Naive thymus-derived CD4-positive, alpha-beta T cell (primary cell): Measurements from ENCODE around the gene LSM6. TPM values are rescaled to one million over a fixed set of nuclear protein-coding genes. Genes with fewer than 3 reads are reported as not detected.

Experiments used
- ATAC-seq: fragments of 150-1000 bp; cut with Tn5 transposase; 2 replicates; pipeline ENCODE4 v1.10.0; 2021; ENCODE audit warnings: mild to moderate bottlenecking, moderate library complexity
- CTCF ChIA-PET: fragments of 350-600 bp; sonication (Branson Sonifier 250); formaldehyde crosslinking; loops from one replicate; lab custom pipeline; 2021; ENCODE audit warnings: antibody characterized with exemption; lab: Charles Lee
- POLR2A ChIA-PET: fragments of 350-600 bp; sonication (Branson Sonifier 250); formaldehyde crosslinking; loops from one replicate; lab custom pipeline; 2021; ENCODE audit warnings: antibody characterized with exemption, inconsistent platforms; lab: Charles Lee
- DNase-seq, 9 donors: peaks; one replicate each; pipeline versions ENCODE4 v3.0.0 to v3.0.0-alpha.2; 2020 to 2022; ENCODE audit warnings: mixed read lengths in 1 of 9
- H3K27ac ChIP-seq: one replicate; pipeline ENCODE4 v1.7.0; 2013; ENCODE audit warnings: mild to moderate bottlenecking, low read depth, low read length, moderate library complexity
- H3K27me3 ChIP-seq, 2 donors: one replicate each; pipeline ENCODE4 v1.7.0; 2013; ENCODE audit warnings: low read length in 2 of 2, mild to moderate bottlenecking in 2 of 2, moderate library complexity in 2 of 2; ENCODE audit not compliant: control insufficient read depth in 2 of 2, insufficient read depth in 2 of 2
- H3K36me3 ChIP-seq, 3 experiments: 1 replicate in 2 of 3; 2 replicates in 1 of 3; pipeline ENCODE4 v1.7.0; 2013; ENCODE audit warnings: low read length in 3 of 3, mild to moderate bottlenecking in 3 of 3, moderate library complexity in 1 of 3; ENCODE audit not compliant: insufficient read depth in 3 of 3, control insufficient read depth in 2 of 3
- H3K4me1 ChIP-seq, 2 donors: one replicate each; pipeline ENCODE4 v1.7.0; 2013; ENCODE audit warnings: low read length in 2 of 2, mild to moderate bottlenecking in 2 of 2, moderate library complexity in 1 of 2; ENCODE audit not compliant: control insufficient read depth in 2 of 2, insufficient read depth in 2 of 2
- H3K4me3 ChIP-seq: 2 replicates; pipeline ENCODE4 v1.7.0; 2013; ENCODE audit warnings: mild to moderate bottlenecking, low read length
- H3K9me3 ChIP-seq, 3 experiments: 1 replicate in 2 of 3; 2 replicates in 1 of 3; pipeline ENCODE4 v1.7.0; 2013; ENCODE audit warnings: low read length in 3 of 3; ENCODE audit not compliant: control insufficient read depth in 2 of 3
- H3K27ac Mint-ChIP-seq, 9 donors: one replicate each; pipeline ENCODE4 v1.8.0; 2020 to 2022; ENCODE audit warnings: mixed read lengths in 9 of 9, mild to moderate bottlenecking in 8 of 9, moderate library complexity in 5 of 9, inconsistent platforms in 2 of 9
- H3K27me3 Mint-ChIP-seq, 5 donors: one replicate each; pipeline ENCODE4 v1.8.0; 2021 to 2022; ENCODE audit warnings: mixed read lengths in 5 of 5, mild to moderate bottlenecking in 1 of 5
- H3K36me3 Mint-ChIP-seq, 5 donors: one replicate each; pipeline ENCODE4 v1.8.0; 2020 to 2022; ENCODE audit warnings: mixed read lengths in 5 of 5, mild to moderate bottlenecking in 3 of 5, inconsistent platforms in 1 of 5
- H3K4me1 Mint-ChIP-seq, 7 donors: one replicate each; pipeline ENCODE4 v1.8.0; 2020 to 2022; ENCODE audit warnings: mixed read lengths in 7 of 7, mild to moderate bottlenecking in 3 of 7, inconsistent platforms in 1 of 7
- H3K4me3 Mint-ChIP-seq, 10 donors: one replicate each; pipeline ENCODE4 v1.8.0; 2020 to 2022; ENCODE audit warnings: mild to moderate bottlenecking in 10 of 10, mixed read lengths in 10 of 10, moderate library complexity in 6 of 10, inconsistent platforms in 2 of 10
- H3K9me3 Mint-ChIP-seq, 11 donors: one replicate each; pipeline ENCODE4 v1.8.0; 2020 to 2022; ENCODE audit warnings: mixed read lengths in 11 of 11, mild to moderate bottlenecking in 4 of 11, inconsistent platforms in 1 of 11, moderate library complexity in 1 of 11
- intact Hi-C, 2 donors: fragments of 100-400 bp; cut with micrococcal nuclease; formaldehyde crosslinking; loops; one replicate each; pipeline ENCODE4 v1.15.1; 2023
- polyA plus RNA-seq, 2 donors: library from polyadenylated mRNA; unstranded; fragments of 300-500 nt; fragmentation: Illumina TruSeq; gene quantifications; one replicate each; pipeline ENCODE4 v1.2.3, GENCODE V29; 2021
- total RNA-seq, 6 experiments: library from RNA in 5 of 6; stranded (reverse) in 5 of 6; gene quantifications; 1 replicate in 5 of 6; 2 replicates in 1 of 6; pipeline ENCODE4 v1.2.3 and lab custom pipeline; 2021 to 2026

Gene LSM6
- total and polyA plus RNA-seq, 7 experiments from 2014 or later = 24.7 to 73.6 (median 48.3) TPM

GRCh38 chr4:146146918-146147317 is 28.6 kb upstream of the LSM6 start:
- Mint-ChIP-seq H3K36me3 (no peaks in the 10 kb centered on the region), H3K27me3 (peaks cover 0 to 15% (median 2%) of the 10 kb centered on the region in 5 donors), H3K4me1 (no peaks in the 10 kb centered on the region), H3K27ac (no peak overlapping the region), H3K9me3 (no peaks in the 10 kb centered on the region), H3K4me3 (no peak overlapping the region)
- ChIA-PET POLR2A (no interaction called here), CTCF (no interaction called here)
- no peaks in the 10 kb centered on the region for H3K4me1 ChIP-seq
- DNase-seq = no peak
- no peak overlapping the region for H3K4me3 ChIP-seq
- no peaks in the 10 kb centered on the region for H3K27me3 ChIP-seq
- H3K27ac ChIP-seq = no peak overlapping the region
- ATAC-seq = no peak
- intact Hi-C loops = no loop called here
- H3K9me3 ChIP-seq = no peaks in the 10 kb centered on the region
- no peaks in the 10 kb centered on the region for H3K36me3 ChIP-seq

DNA sequence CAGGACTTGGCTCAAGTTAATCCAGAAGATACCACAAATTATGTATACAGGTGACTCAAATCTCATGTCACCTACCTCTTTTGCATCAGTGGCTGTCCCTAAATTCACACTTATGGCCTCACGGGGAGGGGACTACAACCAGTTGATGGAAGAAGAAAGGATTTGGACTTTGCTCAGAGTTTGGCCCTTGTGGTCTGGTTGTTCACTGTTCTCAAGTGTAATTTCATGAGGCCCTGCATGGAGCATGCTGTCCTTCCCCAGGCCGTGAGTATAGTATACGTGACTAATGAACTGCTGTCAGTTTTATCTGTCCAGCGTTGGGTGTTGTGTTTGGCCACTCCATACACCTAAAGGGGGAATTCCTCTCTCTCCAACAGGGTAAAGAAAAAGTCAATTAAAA is 27.5 kb upstream of the LSM6 start:
- H3K4me3 Mint-ChIP-seq = no peak overlapping the region
- ATAC-seq = no peak
- POLR2A ChIA-PET = no interaction called here

GRCh38 chr4:146154057-146154456 is 21.5 kb upstream of the LSM6 start:
- peaks cover 0 to 1% (median 0%) of the 10 kb centered on the region in 5 donors for H3K36me3 Mint-ChIP-seq
- POLR2A ChIA-PET = no interaction called here
- Histone ChIP-seq H3K27me3 (no peaks in the 10 kb centered on the region), H3K27ac (no peak overlapping the region), H3K4me1 (no peaks in the 10 kb centered on the region), H3K9me3 (no peaks in the 10 kb centered on the region), H3K36me3 (no peaks in the 10 kb centered on the region), H3K4me3 (no peak overlapping the region)
- H3K9me3 Mint-ChIP-seq = peaks cover 0 to 11% (median 0%) of the 10 kb centered on the region in 11 donors
- CTCF ChIA-PET = interaction anchor here (0.6 kb wide), 1 partner anchor 45 kb away, joined by 3 read pairs; no protein-coding TSS in a partner anchor
- DNase-seq (no peak), ATAC-seq (no peak)
- intact Hi-C loops = no loop called here
- H3K27me3 Mint-ChIP-seq = peaks cover 8 to 32% (median 15%) of the 10 kb centered on the region in 5 donors
- H3K27ac Mint-ChIP-seq = no peak overlapping the region
- no peak overlapping the region for H3K4me3 Mint-ChIP-seq
- H3K4me1 Mint-ChIP-seq = no peaks in the 10 kb centered on the region

More for the DNA sequence above, 27.5 kb upstream of the LSM6 start:
- Mint-ChIP-seq H3K27me3 (peaks cover 0 to 15% (median 2%) of the 10 kb centered on the region in 5 donors), H3K36me3 (no peaks in the 10 kb centered on the region), H3K27ac (no peak overlapping the region), H3K9me3 (no peaks in the 10 kb centered on the region), H3K4me1 (no peaks in the 10 kb centered on the region)
- intact Hi-C loops = no loop called here
- no peak for DNase-seq
- no peak overlapping the region for H3K4me3 ChIP-seq
- H3K27ac ChIP-seq = no peak overlapping the region
- H3K9me3 ChIP-seq = no peaks in the 10 kb centered on the region
- H3K27me3 ChIP-seq = no peaks in the 10 kb centered on the region
- CTCF ChIA-PET = no interaction called here
- H3K36me3 ChIP-seq = no peaks in the 10 kb centered on the region
- no peaks in the 10 kb centered on the region for H3K4me1 ChIP-seq

DNA sequence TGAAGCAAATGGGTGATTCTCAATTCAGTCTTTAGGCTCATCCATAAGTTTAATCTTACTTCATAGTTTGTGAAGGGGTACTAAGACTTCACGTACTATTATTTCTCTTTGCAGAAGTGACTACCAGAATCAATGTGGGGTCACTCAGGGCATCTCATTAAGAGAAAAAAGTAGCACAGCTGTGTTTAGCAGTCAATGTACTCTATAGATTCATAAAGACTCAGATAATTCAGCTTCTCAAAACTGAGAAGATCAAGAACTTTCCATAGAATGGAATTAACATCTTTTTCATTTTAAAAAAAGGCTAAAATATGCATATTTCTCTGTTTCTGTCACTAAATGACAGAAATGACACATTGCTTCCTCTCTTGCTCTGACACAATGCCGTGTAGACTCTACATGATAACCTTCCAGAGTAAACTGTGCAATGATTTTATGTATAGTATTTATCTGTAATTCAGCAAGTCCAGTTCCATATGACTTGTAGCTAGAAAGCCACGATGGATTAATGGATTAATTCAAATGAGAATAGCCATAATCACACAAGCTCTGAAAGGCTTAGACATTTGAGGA is 20.3 kb upstream of the LSM6 start:
- H3K4me1 Mint-ChIP-seq = peaks cover 0 to 8% (median 0%) of the 10 kb centered on the region in 7 donors
- no peak overlapping the region for H3K27ac Mint-ChIP-seq
- peaks cover 0 to 1% (median 0%) of the 10 kb centered on the region in 5 donors for H3K36me3 Mint-ChIP-seq
- peaks cover 8 to 33% (median 15%) of the 10 kb centered on the region in 5 donors for H3K27me3 Mint-ChIP-seq
- H3K4me3 ChIP-seq = no peak overlapping the region
- ATAC-seq (no peak), DNase-seq (no peak)
- intact Hi-C loops = no loop called here
- POLR2A ChIA-PET = no interaction called here
- no peaks in the 10 kb centered on the region for H3K36me3 ChIP-seq
- CTCF ChIA-PET = interaction anchor here (0.6 kb wide), 2 partner anchors 235 to 266 kb away, joined by 3 read pairs; no protein-coding TSS in a partner anchor
- H3K9me3 ChIP-seq = no peaks in the 10 kb centered on the region
- H3K27ac ChIP-seq = no peak overlapping the region
- no peak overlapping the region for H3K4me3 Mint-ChIP-seq
- H3K27me3 ChIP-seq = no peaks in the 10 kb centered on the region
- H3K9me3 Mint-ChIP-seq = peaks cover 0 to 16% (median 0%) of the 10 kb centered on the region in 11 donors
- H3K4me1 ChIP-seq = no peaks in the 10 kb centered on the region

GRCh38 chr4:146158036-146158745 is 17.3 kb upstream of the LSM6 start:
- Mint-ChIP-seq H3K27me3 (peaks cover 8 to 47% (median 19%) of the 10 kb centered on the region in 5 donors), H3K27ac (no peak overlapping the region), H3K4me1 (peaks cover 0 to 8% (median 0%) of the 10 kb centered on the region in 7 donors), H3K9me3 (peaks cover 0 to 40% (median 11%) of the 10 kb centered on the region in 11 donors), H3K4me3 (no peak overlapping the region), H3K36me3 (peaks cover 0 to 8% (median 4%) of the 10 kb centered on the region in 5 donors)
- ATAC-seq = no peak
- Histone ChIP-seq H3K4me3 (no peak overlapping the region), H3K36me3 (no peaks in the 10 kb centered on the region), H3K27ac (no peak overlapping the region), H3K9me3 (peaks cover 0 to 5% (median 0%) of the 10 kb centered on the region in 3 experiments), H3K4me1 (no peaks in the 10 kb centered on the region), H3K27me3 (peaks cover 0 to 4% of the 10 kb centered on the region in 2 donors)
- intact Hi-C loops = no loop called here
- POLR2A ChIA-PET = interaction anchor here (1.2 kb wide), 1 partner anchor 8 kb away, joined by 4 read pairs; no protein-coding TSS in a partner anchor
- CTCF ChIA-PET = no interaction called here
- DNase-seq = no peak

- Mint-ChIP-seq H3K27ac (no peak overlapping the region), H3K4me3 (no peak overlapping the region), H3K9me3 (peaks cover 0 to 40% (median 11%) of the 10 kb centered on the region in 11 donors), H3K4me1 (peaks cover 0 to 8% (median 0%) of the 10 kb centered on the region in 7 donors), H3K36me3 (peaks cover 0 to 8% (median 4%) of the 10 kb centered on the region in 5 donors), H3K27me3 (peaks cover 8 to 45% (median 14%) of the 10 kb centered on the region in 5 donors)
- H3K9me3 ChIP-seq = peaks cover 0 to 5% (median 0%) of the 10 kb centered on the region in 3 experiments
- H3K4me3 ChIP-seq = no peak overlapping the region
- no peaks in the 10 kb centered on the region for H3K4me1 ChIP-seq
- H3K36me3 ChIP-seq = no peaks in the 10 kb centered on the region
- intact Hi-C loops = no loop called here
- POLR2A ChIA-PET = no interaction called here
- H3K27ac ChIP-seq = no peak overlapping the region
- CTCF ChIA-PET = no interaction called here
- ATAC-seq (peak; percentile 16), DNase-seq (no peak)
- H3K27me3 ChIP-seq = peaks cover 0 to 4% of the 10 kb centered on the region in 2 donors
These were observed 16.0 kb upstream of the LSM6 start for GRCh38 chr4:146159384-146160058.
